Adipose tissue (tissue), 3 donors: ENCODE measurements around the gene DOK5. TPM values are rescaled to one million over a fixed set of nuclear protein-coding genes. Genes with fewer than 3 reads are reported as not detected.

Experiments
- H3K27ac ChIP-seq: one replicate; pipeline ENCODE4 v1.5.1; 2013; ENCODE audit warnings: low read depth, low read length
- WGBS, 3 donors: extraction: QIAGEN DNeasy Blood & Tissue Kit; methylation state at CpG; one replicate each; pipeline ENCODE4 v1.1.7; 2013; 5-methylcytosine and 5-hydroxymethylcytosine counted together
- polyA plus RNA-seq, 3 donors: library from polyadenylated mRNA; stranded (reverse); fragments of 200-250 nt; gene quantifications; one replicate each; pipeline ENCODE4 v1.2.3, GENCODE V29; 2013
- donor health status: healthy with polysubstance abuse.
- donor health status: Bipolar disorder and iron deficiency.
- donor health status: healthy.

DOK5 gene
- polyA plus RNA-seq, 3 donors = 0.24 to 3.2 (median 2.7) TPM

DNA sequence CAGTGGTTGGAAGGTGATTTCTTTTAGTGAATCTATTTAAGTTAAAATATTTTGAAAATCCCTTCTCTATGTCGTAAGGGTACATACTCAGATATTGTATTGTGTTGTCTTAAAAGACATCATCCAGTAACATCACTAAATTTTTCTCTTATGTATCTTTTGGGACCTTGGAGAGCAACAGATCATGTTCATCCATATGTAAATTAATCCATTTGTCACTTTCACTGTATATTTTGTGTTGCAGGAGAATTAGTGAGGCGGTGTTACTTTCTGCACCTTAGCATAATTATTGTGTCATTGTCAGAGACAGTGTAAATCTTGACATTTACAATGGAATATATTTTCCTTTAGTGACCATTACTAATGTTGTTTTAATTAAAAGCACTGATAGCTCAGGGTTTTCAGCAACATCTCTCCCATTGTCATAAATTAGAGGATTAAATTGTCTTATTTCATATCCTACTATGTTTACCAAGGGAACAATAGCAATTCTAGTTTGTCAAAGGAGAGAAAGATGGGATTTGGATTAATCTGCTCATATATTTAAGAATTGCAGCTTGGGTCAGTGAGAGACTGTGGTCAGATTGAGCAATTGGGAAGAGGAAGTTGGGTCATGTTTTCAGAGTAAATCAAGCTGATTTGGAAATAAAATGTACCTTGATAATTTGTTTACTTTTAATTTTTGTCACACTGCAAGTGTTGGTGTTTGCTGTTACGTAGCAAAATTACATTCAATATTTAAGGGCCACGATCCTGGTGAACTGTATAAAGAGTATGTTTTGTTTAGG, 22.7 kb downstream of the DOK5 start:
- no peak overlapping the region for H3K27ac ChIP-seq
- 83 to 92% (median 87%) methylated on average over 4 of the region's 4 CpGs for WGBS, 3 donors

GRCh38 chr20:54499111-54499510, 23.7 kb downstream of the DOK5 start:
- H3K27ac ChIP-seq = no peak overlapping the region
- 90 to 97% (median 94%) methylated on average over 1 of the region's 1 CpG for WGBS, 3 donors

GRCh38 chr20:54502179-54502578, 26.8 kb downstream of the DOK5 start:
- WGBS, 3 donors = 79 to 82% (median 79%) methylated on average over 4 of the region's 4 CpGs
- H3K27ac ChIP-seq = no peak overlapping the region

- 93 to 96% (median 94%) methylated on average over 6 of the region's 6 CpGs for WGBS, 3 donors
- no peak overlapping the region for H3K27ac ChIP-seq
These were observed 31.2 kb downstream of the DOK5 start for GRCh38 chr20:54506643-54507042.

DNA sequence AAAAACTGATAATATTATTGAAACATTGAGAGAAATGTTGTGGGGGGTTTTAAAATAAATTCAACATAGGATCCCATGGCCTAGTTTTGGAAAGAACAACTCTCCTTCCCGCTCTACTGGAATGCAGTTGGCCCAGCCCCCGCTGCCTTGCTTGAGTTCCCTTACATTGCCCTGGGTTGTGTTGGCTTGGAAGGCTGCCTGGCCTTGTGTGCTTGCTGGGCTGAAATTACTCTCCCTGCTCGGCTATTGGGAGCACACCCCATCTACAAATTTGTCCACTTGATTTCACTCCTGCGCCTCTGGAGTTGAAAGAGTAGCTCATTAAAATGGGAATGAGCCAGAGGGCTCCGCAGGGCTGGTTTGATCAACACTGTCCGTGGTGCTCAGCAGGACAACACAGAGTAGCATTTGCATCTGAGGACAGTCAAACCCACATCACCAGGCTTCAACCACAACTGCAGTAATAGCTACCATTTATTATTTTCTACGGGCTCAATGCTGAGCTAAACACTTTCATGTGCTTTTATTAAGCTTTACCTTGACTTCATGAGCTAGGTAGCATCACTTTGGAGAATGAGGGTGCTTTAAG, 35.2 kb downstream of the DOK5 start:
- 63 to 78% (median 69%) methylated on average over 7 of the region's 7 CpGs for WGBS, 3 donors
- no peak overlapping the region for H3K27ac ChIP-seq

GRCh38 chr20:54512694-54513093, 37.3 kb downstream of the DOK5 start:
- no peak overlapping the region for H3K27ac ChIP-seq
- 81 to 86% (median 84%) methylated on average over 4 of the region's 4 CpGs for WGBS, 3 donors

DNA sequence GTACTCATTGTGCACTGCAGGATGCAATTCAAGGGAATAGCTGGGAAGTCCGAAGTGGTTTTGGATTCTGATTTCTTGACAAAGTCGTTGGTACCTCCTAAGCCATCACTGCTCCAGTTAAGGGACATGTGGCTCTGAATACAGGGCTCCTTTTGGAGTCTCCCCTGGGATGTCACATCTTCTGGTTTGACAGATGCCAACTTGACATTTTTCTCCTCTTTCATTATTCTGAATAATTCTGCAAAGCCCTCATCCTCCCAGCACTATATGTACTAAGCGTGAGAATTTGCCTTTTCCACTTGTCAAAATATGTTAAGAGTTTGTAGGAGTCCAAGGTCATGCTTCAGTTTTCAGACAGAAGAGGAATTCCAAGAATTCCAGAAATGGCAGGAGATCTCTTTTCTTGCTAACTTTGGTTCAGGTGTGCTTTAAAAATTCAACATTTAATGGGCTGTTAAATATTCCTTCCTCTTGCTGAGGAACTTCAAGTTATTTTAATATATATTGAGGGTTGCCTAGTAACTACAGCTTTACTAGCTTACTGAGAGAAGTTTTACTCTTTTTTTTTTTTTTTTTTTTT, 38.7 kb downstream of the DOK5 start:
- 59 to 74% (median 72%) methylated on average over 3 of the region's 3 CpGs for WGBS, 3 donors
- no peak overlapping the region for H3K27ac ChIP-seq

- no peak overlapping the region for H3K27ac ChIP-seq
- 69 to 81% (median 80%) methylated on average over 6 of the region's 6 CpGs for WGBS, 3 donors
These were observed 40.6 kb downstream of the DOK5 start for GRCh38 chr20:54515793-54516628.

DNA sequence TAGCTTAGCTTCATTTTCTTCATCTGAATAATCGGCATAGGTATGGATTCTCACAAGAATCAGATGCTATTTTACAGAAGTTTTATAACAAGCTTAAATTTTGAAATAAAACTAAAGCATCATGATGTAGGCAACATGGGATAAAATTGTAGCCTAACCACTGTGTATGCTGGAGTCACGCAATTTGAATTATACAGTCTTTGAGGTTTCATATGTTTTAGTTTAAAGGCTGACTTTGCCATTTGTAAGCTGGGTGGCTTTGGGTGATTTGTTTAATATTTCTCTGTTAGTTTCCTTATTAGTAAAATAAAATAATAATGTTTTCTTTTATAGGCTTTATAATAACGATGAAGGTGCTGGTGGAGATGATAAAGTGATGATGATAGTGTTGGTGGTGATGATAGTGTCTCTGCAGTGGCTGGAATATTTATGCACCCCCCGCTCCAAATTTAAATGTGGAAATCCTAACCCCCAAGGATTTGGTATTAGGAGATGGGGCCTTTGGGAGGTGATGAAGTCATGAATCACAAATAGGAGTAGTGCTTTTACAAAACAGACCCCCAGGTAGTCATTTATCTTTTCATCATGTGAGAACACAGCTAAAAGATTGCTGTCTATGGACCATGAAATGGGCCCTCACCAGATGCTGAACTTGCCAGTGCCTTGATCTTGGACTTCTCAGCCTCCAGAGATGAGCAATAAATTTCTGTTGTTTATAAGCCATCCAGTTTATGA, 42.0 kb downstream of the DOK5 start:
- 83 to 91% (median 91%) methylated on average over 4 of the region's 4 CpGs for whole genome bisulfite sequencing, 3 donors
- H3K27ac ChIP-seq = no peak overlapping the region

GRCh38 chr20:54524849-54525248, 49.5 kb downstream of the DOK5 start:
- 82 to 86% (median 85%) methylated on average over 3 of the region's 3 CpGs for WGBS, 3 donors
- no peak overlapping the region for H3K27ac ChIP-seq

GRCh38 chr20:54525916-54526590, 50.7 kb downstream of the DOK5 start:
- H3K27ac ChIP-seq = no peak overlapping the region
- WGBS, 3 donors = 35 to 46% (median 42%) methylated on average over 5 of the region's 5 CpGs

DNA sequence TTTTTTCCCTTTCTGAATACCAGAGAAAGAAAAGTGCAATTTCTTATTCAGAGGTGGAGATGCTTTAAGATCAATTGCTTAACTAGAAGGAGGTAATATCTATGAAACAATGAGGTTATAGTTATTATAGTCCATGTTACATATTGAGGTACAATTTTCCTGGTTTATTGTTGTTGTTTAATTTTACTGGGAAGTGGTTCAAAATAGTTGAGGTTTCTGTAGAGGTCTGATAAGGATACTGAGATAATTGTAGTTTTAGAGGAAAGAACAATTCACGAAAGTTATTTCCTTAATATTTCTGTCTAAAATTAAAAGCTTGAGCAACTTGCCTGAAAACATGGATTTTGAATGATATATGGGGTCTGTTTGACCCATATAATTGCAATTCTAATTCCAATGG, 51.4 kb downstream of the DOK5 start:
- no peak overlapping the region for H3K27ac ChIP-seq
- 29 to 58% (median 33%) methylated on average over 1 of the region's 1 CpG for WGBS, 3 donors

DNA sequence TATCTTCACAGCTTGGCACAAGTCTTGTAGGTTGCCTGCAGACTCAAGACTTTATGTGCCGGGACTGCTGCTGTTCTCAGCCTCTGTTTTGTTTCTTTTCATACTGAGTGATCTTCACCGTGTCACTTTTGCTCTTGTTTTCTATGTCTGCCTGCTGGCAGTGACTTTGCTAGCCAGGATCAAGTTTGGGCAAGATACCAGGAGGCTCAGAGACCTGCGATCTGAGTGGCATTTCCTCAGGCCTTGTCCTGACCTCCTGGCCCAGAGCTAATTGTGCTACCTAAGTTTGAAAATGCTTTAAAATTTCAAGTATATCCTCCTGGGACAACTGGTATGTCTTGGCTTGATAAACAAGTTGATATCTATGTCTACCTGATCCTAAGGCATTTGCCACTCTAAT, 57.2 kb downstream of the DOK5 start:
- WGBS, 3 donors = 64 to 87% (median 74%) methylated on average over 3 of the region's 3 CpGs

DNA sequence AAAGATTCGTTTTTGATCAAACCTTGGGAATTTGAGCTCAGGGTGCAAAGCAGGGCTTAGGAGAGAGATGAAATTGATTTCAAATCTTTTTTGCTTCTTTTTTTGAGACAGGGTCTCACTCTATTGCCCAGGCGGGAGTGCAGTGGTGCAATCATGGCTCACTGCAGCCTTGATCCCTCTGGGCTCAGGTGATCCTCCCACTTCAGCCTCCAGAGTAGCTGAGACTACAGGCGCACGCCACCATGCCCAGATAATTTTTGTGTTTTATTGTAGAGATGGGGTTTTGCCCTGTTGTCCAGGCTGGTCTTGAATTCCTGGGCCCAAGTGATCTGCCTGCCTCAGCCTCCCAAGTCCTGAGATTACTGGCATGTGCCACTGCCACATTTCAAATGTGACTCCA, 58.7 kb downstream of the DOK5 start:
- 81 to 95% (median 91%) methylated on average over 4 of the region's 4 CpGs for WGBS, 3 donors
- no peak overlapping the region for H3K27ac ChIP-seq

More for the DNA sequence above, 57.2 kb downstream of the DOK5 start:
- H3K27ac ChIP-seq = no peak overlapping the region

DNA sequence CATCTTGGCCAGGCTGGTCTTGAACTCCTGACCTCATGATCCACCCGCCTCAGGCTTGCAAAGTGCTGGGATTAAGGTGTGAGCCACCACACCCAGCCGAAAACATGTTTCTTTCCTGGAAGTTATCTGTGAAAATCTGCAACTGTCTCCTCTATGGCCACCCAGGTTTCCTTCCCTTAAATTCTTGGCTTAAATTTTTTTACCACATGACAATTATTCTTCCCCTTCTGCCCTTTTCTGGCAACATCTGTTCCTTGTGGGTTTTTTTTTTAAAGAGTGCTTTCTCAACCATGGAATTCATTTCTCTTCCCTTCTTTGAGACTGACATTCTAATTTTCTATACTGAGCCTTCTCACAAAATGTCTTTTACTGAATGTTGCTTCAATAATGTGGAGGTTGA, 59.6 kb downstream of the DOK5 start:
- WGBS, 3 donors = 26 to 82% (median 39%) methylated on average over 2 of the region's 2 CpGs
- no peak overlapping the region for H3K27ac ChIP-seq

DNA sequence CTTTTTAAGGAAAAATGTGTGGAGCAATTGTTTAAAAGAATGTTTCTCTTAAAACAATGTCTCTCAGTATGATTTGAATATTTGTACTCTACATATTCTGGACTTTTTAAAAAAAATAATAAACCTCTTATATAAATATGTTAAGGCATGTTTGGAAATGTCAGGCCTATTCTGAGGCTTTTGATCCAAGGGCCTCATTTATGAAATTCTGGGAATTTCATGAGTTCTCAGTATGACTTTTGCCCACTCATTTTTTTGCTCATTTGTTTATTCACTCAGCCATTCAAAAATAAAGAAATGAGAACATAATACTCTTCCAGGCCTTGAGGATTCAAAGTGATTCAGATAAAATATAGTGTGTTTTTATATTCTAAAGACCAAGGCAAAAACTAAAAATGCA, 60.4 kb downstream of the DOK5 start:
- H3K27ac ChIP-seq = no peak overlapping the region

DNA sequence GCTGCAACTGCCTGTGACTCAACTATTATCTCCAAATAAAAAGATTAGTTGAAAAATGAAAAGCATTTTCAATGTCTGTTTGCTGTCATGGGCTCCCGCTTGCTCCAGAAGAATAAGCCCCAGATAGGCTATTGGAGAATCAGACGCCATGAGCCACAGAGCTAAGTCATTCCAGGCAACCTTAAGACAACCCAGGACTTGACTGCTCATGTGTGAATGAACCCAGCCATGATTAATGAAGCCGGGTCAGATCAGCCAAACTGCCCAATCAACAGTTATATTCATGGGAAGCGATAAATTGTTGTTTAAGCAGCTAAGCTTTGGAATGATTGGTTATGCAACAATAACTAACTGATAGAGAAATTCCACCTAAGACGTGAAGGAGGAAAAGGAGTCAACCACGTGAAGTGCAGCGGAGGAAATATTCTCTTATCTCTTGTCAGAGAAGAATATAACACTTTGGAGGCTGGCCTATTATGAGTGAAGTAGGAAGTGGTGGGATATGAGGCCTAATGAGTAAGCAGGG, 64.2 kb downstream of the DOK5 start:
- H3K27ac ChIP-seq = no peak overlapping the region

GRCh38 chr20:54543369-54543768, 68.0 kb downstream of the DOK5 start:
- WGBS, 3 donors = 70 to 96% (median 96%) methylated on average over 2 of the region's 2 CpGs
- H3K27ac ChIP-seq = no peak overlapping the region

More for the DNA sequence above, 64.2 kb downstream of the DOK5 start:
- 81 to 86% (median 81%) methylated on average over 7 of the region's 7 CpGs for WGBS, 3 donors
